Right cardiac atrium (tissue), 5 donors: ENCODE measurements around the gene TAGLN2. TPM values are rescaled to one million over a fixed set of nuclear protein-coding genes. Genes with fewer than 3 reads are reported as not detected.

Experiments
- ATAC-seq, 2 donors: fragments of 200-7000 bp; cut with Tn5 transposase; one replicate each; pipeline versions ENCODE4 v1.8.0 to v1.9.1; 2020; ENCODE audit warnings: moderate library complexity in 2 of 2, mild to moderate bottlenecking in 1 of 2
- DNase-seq, 3 donors: peaks; one replicate each; pipeline ENCODE4 v3.0.0-alpha.2; 2020
- H3K27ac ChIP-seq: one replicate; pipeline ENCODE4 v1.5.1; 2013; ENCODE audit warnings: mild to moderate bottlenecking, low read length, control low read depth, moderate library complexity
- H3K27me3 ChIP-seq: one replicate; pipeline ENCODE4 v1.6.1; 2013; ENCODE audit not compliant: control insufficient read depth, insufficient read depth
- H3K4me1 ChIP-seq: one replicate; pipeline ENCODE4 v1.6.1; 2013; ENCODE audit warnings: low read length; ENCODE audit not compliant: control insufficient read depth, insufficient read depth
- H3K4me3 ChIP-seq: one replicate; pipeline ENCODE4 v1.5.1; 2013; ENCODE audit warnings: low read length, control low read depth
- H3K9me3 ChIP-seq: one replicate; pipeline ENCODE4 v1.6.1; 2013; ENCODE audit warnings: low read length; ENCODE audit not compliant: control insufficient read depth
- WGBS: extraction: QIAGEN DNeasy Blood & Tissue Kit; methylation state at CpG from one replicate; pipeline ENCODE4 v1.1.7; 2013; 5-methylcytosine and 5-hydroxymethylcytosine counted together
- intact Hi-C, 4 donors: fragments of 100-400 bp; cut with DNase I; formaldehyde crosslinking; loops; one replicate each; pipeline versions ENCODE4 v1.11.0 to v1.14.0; 2022 to 2023
- polyA plus RNA-seq: library from polyadenylated mRNA; stranded (reverse); fragments of 200-250 nt; gene quantifications from one replicate; pipeline ENCODE4 v1.2.3, GENCODE V29; 2013
- total RNA-seq, 4 donors: library from RNA; stranded (reverse); fragmentation: NEBNext Ultra II Directional; extraction: Animal tissue kit (Norgen Biotek cat#: 25700); gene quantifications; one replicate each; pipeline ENCODE4 v1.2.1, GENCODE V29; 2021
- donor health status: healthy with polysubstance abuse.
- donor health status: DM: no; HTN: yes; CAD: no.
- donor health status: DM: no; HTN: no; CAD: no.
- donor health status: DM: no; HTN: yes; CAD: no; lungs with severe emphysema.
- donor health status: DM: yes; HTN: yes; CAD: no.

The TAGLN2 gene
- total and polyA plus RNA-seq, 5 donors: 117 to 253 (median 179) TPM

DNA sequence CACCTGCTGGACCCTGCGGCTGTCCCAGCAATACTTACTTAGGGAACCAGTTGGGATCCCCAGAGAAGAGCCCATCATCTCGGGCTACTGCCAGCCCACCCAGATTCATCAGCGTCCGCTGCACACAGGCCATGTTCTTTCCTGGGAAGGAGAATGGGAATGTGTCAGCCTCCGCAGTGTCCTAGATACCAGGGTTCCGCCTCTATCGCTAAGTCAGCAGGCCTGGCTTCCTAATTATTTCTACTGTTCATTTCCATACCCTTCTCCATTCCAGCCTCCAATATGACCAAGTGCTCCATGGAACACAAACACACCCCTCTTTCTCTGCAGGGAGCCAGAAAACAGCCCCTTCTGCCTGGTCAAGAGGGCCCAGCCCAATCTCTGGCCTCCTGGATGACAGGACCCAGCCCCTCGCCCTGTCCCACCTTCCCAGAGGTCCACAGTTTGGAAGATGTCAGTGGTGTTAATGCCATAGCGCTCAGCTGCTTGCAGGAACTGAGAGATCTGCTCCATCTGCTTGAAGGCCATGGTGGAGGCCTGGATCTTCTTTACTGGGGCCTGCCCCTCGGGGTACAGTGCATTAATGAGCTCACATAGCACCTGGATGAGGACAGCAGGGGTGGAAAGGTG, 6.0 kb downstream of the TAGLN2 start:
- DNase-seq (no peak), ATAC-seq (no peak)
- WGBS: 92% methylated on average over 10 of the region's 10 CpGs
- intact Hi-C loops: no loop called here
- H3K4me1 ChIP-seq: peaks cover 29% of the 10 kb centered on the region
- H3K27me3 ChIP-seq: no peaks in the 10 kb centered on the region
- H3K27ac ChIP-seq: no peak overlapping the region
- H3K9me3 ChIP-seq: no peaks in the 10 kb centered on the region
- H3K4me3 ChIP-seq: no peak overlapping the region

DNA sequence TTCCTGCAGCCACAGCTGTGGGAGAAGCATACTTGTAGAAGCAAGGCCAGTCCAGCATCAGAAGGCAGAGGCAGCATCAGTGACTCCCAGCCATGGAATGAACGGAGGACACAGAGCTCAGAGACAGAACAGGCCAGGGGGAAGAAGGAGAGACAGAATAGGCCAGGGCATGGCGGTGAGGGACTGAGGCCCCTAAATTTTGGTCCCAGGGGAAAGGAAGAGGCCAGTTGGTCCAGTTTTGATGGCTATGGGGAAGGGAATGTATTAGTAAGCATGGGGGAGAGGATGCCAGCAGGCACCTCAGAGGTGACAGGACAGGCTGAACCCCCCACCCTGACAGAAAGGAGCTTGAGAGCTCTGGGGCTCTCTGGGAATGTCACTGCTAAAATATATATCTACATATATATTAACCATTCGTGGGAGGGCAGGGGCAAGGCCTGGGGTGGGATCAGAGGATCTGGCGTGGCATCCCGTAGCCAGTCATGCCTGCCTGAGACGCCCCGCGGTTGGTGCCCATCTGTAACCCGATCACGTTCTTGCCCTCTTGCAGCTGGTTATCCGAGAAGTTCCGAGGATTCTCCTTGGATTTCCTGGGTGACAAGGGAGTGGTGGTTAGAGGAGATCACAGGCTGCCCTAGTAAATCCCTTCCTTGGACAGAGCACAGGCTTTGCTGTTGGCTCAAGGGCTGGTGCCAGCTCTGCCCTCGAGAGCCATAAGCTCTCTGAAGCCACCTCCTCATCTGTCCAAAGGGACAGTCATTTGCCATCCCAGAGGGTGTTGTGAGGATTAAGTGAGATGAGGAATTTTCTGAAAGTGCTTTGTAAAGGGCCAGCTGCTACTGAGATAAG, 6.7 kb downstream of the TAGLN2 start:
- no peak overlapping the region for H3K27ac ChIP-seq
- no peaks in the 10 kb centered on the region for H3K9me3 ChIP-seq
- no peak overlapping the region for H3K4me3 ChIP-seq
- ATAC-seq: no peak
- no peak for DNase-seq
- WGBS: 85% methylated on average over 13 of the region's 13 CpGs
- H3K27me3 ChIP-seq: no peaks in the 10 kb centered on the region
- intact Hi-C loops: no loop called here
- peaks cover 29% of the 10 kb centered on the region for H3K4me1 ChIP-seq

- H3K9me3 ChIP-seq: no peaks in the 10 kb centered on the region
- WGBS: 60% methylated on average over 5 of the region's 5 CpGs
- ATAC-seq (peak in 1 of 2 donors; percentile 5), DNase-seq (peak in 1 of 3 donors; percentile 63)
- no peak overlapping the region for H3K27ac ChIP-seq
- H3K27me3 ChIP-seq: no peaks in the 10 kb centered on the region
- intact Hi-C loops: no loop called here
- no peak overlapping the region for H3K4me3 ChIP-seq
- peaks cover 28% of the 10 kb centered on the region for H3K4me1 ChIP-seq
These were observed 7.6 kb downstream of the TAGLN2 start for GRCh38 chr1:159917533-159918351.

DNA sequence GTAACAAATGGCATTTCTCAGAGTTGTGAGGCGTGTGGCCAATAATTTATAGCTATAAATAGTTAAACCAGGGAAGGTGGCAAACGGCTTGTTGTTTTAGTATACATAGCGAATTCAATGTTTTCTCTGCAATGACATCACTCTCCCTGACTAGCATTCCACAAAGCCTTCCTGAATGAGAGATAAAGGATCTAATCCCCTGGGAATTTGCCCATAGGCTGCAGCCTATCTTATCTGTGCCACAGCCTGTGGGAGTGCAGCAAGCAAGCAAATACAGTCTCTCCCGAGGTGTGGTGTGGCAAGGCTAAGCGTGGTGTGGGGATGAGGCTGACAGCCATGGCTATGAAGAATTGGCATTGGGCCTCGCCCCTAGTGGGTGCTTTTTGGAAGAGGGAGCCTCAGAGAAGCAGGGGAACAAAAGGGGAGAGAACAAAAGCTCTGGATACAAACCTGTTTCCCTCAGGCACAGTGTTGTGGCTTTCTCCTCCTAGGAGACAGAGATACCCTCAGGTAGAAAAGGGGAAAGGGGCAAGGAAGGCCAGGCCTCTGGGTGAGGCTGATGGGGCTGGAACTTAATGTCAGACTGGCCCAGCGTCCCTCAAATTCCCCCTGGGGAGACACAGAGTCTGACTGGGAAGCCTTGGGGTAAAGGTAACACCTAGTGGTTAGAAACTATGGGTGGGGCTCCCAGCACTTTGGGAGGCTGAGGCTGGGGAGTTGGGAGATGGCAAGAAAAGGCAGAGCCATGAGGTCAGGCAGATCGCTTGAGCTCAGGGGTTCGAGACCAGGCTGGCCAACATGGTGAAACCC, 8.9 kb downstream of the TAGLN2 start:
- peak overlapping the region; percentile 38 for H3K27ac ChIP-seq
- no peak overlapping the region for H3K4me3 ChIP-seq
- intact Hi-C loops: no loop called here
- DNase-seq: peak in 2 of 3 donors; percentile 62 to 69
- peaks cover 20% of the 10 kb centered on the region for H3K4me1 ChIP-seq
- H3K27me3 ChIP-seq: no peaks in the 10 kb centered on the region
- no peaks in the 10 kb centered on the region for H3K9me3 ChIP-seq
- peak; percentile 57 to 70 for ATAC-seq
- 35% methylated on average over 9 of the region's 9 CpGs for WGBS

- Histone ChIP-seq H3K27me3 (no peaks in the 10 kb centered on the region), H3K9me3 (no peaks in the 10 kb centered on the region), H3K27ac (peak overlapping the region; percentile 65), H3K4me3 (no peak overlapping the region), H3K4me1 (peaks cover 22% of the 10 kb centered on the region)
- DNase-seq (no peak), ATAC-seq (peak; percentile 2 to 6)
- intact Hi-C loops: no loop called here
- WGBS: 31% methylated on average over 5 of the region's 5 CpGs
These were observed 9.6 kb downstream of the TAGLN2 start for GRCh38 chr1:159915571-159916241.

DNA sequence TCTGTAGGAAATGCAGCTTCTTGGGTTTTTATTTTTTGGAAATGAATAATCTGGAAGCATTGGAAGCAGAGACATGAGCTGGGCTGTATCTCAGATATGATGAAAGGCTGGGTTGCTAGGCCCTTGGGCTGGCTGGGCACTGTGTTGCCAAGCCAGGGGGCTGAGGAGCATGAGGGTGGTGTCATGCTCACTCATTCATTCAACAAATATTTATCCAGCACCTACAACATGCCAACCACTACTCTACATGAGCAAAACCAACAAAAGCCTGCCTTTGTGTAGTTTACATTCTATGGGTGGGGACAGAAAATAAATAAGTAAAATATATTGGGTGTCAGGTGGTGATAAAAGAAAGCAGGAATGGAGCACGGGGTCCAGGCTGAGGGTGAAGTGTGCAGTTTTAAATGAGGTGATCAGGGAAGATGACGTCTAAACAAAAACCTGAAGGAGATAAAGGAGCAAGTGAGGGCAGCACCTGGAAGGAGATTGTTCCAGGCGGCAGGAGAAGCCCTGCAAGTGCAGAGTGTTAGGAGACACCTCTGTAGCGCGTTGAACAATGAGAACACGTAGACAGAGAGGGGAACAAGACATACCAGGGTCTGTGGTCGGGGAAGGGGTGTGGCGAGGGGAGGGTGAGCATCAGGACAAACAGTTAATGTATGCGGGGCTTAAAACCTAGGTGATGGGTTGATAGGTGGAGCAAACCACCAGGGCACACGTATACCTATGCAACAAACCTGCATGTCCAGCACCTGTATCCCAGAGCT, 10.9 kb downstream of the TAGLN2 start:
- intact Hi-C loops: no loop called here
- DNase-seq (peak in 1 of 3 donors; percentile 52), ATAC-seq (no peak)
- Histone ChIP-seq H3K9me3 (no peaks in the 10 kb centered on the region), H3K27ac (no peak overlapping the region), H3K4me3 (no peak overlapping the region), H3K4me1 (peaks cover 25% of the 10 kb centered on the region), H3K27me3 (no peaks in the 10 kb centered on the region)
- WGBS: 91% methylated on average over 10 of the region's 10 CpGs

GRCh38 chr1:159913451-159914192, 11.7 kb downstream of the TAGLN2 start:
- WGBS: 74% methylated on average over 5 of the region's 5 CpGs
- intact Hi-C loops: no loop called here
- H3K27ac ChIP-seq: no peak overlapping the region
- ATAC-seq (no peak), DNase-seq (no peak)
- no peaks in the 10 kb centered on the region for H3K9me3 ChIP-seq
- peaks cover 23% of the 10 kb centered on the region for H3K4me1 ChIP-seq
- H3K4me3 ChIP-seq: no peak overlapping the region
- H3K27me3 ChIP-seq: no peaks in the 10 kb centered on the region

- H3K9me3 ChIP-seq: no peaks in the 10 kb centered on the region
- 60% methylated on average over 6 of the region's 6 CpGs for WGBS
- ATAC-seq (no peak), DNase-seq (no peak)
- peak overlapping the region; percentile 71 for H3K27ac ChIP-seq
- H3K4me3 ChIP-seq: no peak overlapping the region
- intact Hi-C loops: no loop called here
- no peaks in the 10 kb centered on the region for H3K27me3 ChIP-seq
- H3K4me1 ChIP-seq: peaks cover 14% of the 10 kb centered on the region
These were observed 13.8 kb downstream of the TAGLN2 start for GRCh38 chr1:159911326-159912070.
